MM.1S (cell line): Measurements from ENCODE around the gene EIF3L.

Source experiments
- DNase-seq: peaks from one replicate; pipeline ENCODE4 v3.0.0-alpha.2; 2015
- H2AFZ ChIP-seq: fragments of 300-600 bp; sonication (generic); 2 replicates; pipeline ENCODE4 v1.6.0; 2016; ENCODE audit warnings: antibody characterized with exemption, low read length
- H3F3A ChIP-seq: fragments of 300-600 bp; sonication (generic); 2 replicates; pipeline ENCODE4 v1.6.1; 2016; ENCODE audit warnings: mild to moderate bottlenecking, antibody characterized with exemption, low read length, moderate library complexity, mixed read lengths; ENCODE audit not compliant: insufficient read depth
- H3K27ac ChIP-seq: fragments of 300-600 bp; sonication (generic); 2 replicates; pipeline ENCODE4 v1.5.1; 2016; ENCODE audit warnings: mild to moderate bottlenecking, low read length
- H3K27me3 ChIP-seq: fragments of 300-600 bp; sonication (generic); replicated peaks from 2 replicates; pipeline ENCODE4 v1.6.0; 2016; ENCODE audit warnings: low read length; ENCODE audit not compliant: insufficient read depth
- H3K36me3 ChIP-seq: fragments of 300-600 bp; sonication (generic); replicated peaks from 2 replicates; pipeline ENCODE4 v1.6.1; 2016; ENCODE audit warnings: mild to moderate bottlenecking, low read length, mixed read lengths; ENCODE audit not compliant: insufficient read depth
- H3K4me1 ChIP-seq: fragments of 300-600 bp; sonication (generic); 2 replicates; pipeline ENCODE4 v1.6.1; 2016; ENCODE audit warnings: low read length, mixed read lengths
- H3K4me2 ChIP-seq: fragments of 300-600 bp; sonication (generic); 2 replicates; pipeline ENCODE4 v1.6.0; 2016; ENCODE audit warnings: low read depth, low read length
- H3K4me3 ChIP-seq: fragments of 300-600 bp; sonication (generic); 2 replicates; pipeline ENCODE4 v1.5.1; 2016; ENCODE audit warnings: low read length, mixed read lengths
- H3K79me2 ChIP-seq: fragments of 300-600 bp; sonication (generic); 2 replicates; pipeline ENCODE4 v1.6.1; 2016; ENCODE audit warnings: mixed run types, low read length, mixed read lengths
- H3K9ac ChIP-seq: fragments of 300-600 bp; sonication (generic); 2 replicates; pipeline ENCODE4 v1.6.1; 2016; ENCODE audit warnings: low read length, mixed read lengths
- H3K9me2 ChIP-seq: fragments of 300-600 bp; sonication (generic); replicated peaks from 2 replicates; pipeline ENCODE4 v1.6.1; 2016; ENCODE audit warnings: mild to moderate bottlenecking, low read length, mixed read lengths; ENCODE audit not compliant: insufficient read depth
- H3K9me3 ChIP-seq: fragments of 300-600 bp; sonication (generic); replicated peaks from 2 replicates; pipeline ENCODE4 v1.6.1; 2016; ENCODE audit warnings: mild to moderate bottlenecking, low read length, mixed read lengths; ENCODE audit not compliant: insufficient read depth
- H4K20me1 ChIP-seq: fragments of 300-600 bp; sonication (generic); 2 replicates; pipeline ENCODE4 v1.6.1; 2016; ENCODE audit warnings: mild to moderate bottlenecking, low read length, moderate library complexity, mixed read lengths; ENCODE audit not compliant: insufficient read depth
- CTCF ChIP-seq: fragments of 300-600 bp; sonication (generic); IDR thresholded peaks from 2 replicates; pipeline ENCODE4 v1.5.1; 2016; ENCODE audit warnings: antibody characterized with exemption, low read length, mixed read lengths
- EZH2 ChIP-seq: fragments of 300-600 bp; sonication (generic); optimal IDR thresholded peaks from 2 replicates; pipeline ENCODE3; 2017; ENCODE audit warnings: low read depth, mild to moderate bottlenecking, antibody characterized with exemption, low read length, mixed read lengths
- EZH2phosphoT487 ChIP-seq: fragments of 300-600 bp; sonication (generic); IDR thresholded peaks from 2 replicates; pipeline ENCODE4 v1.6.1; 2018; ENCODE audit warnings: antibody characterized with exemption, low read length

Gene EIF3L

DNA sequence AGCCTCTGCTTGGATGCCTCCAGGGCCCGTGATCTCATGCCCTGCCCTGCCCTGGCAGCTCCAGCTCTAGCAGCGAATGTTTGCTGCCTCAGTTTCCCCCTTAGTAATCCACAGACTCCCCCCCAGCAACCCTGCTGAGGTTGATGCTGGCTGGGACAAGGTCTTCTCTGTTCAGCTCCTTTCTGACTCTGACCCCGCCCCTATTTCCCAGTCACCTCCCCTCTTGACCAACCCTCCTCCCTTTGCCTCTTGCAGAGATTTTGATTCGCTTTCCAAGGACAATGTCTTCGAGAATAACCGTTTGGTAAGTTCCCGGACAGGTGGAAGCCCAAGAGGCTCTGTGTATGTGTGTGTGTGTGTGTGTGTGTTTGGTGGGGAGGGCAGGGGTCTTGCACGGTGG is 62.5 kb downstream of the EIF3L start:
- no peak overlapping the region for H3K9ac ChIP-seq
- no peaks in the 10 kb centered on the region for H3K9me3 ChIP-seq
- no peaks in the 10 kb centered on the region for H3K27me3 ChIP-seq
- no peaks in the 10 kb centered on the region for H4K20me1 ChIP-seq
- H3K4me1 ChIP-seq, result no peaks in the 10 kb centered on the region
- no peak for TF ChIP-seq CTCF
- TF ChIP-seq EZH2phosphoT487, result no peak
- TF ChIP-seq EZH2, result no peak
- H3K36me3 ChIP-seq, result no peaks in the 10 kb centered on the region
- H3F3A ChIP-seq, result peaks cover 7% of the 10 kb centered on the region
- peaks cover 12% of the 10 kb centered on the region for H3K79me2 ChIP-seq
- DNase-seq, result no peak
- no peak overlapping the region for H3K4me2 ChIP-seq
- no peaks in the 10 kb centered on the region for H3K9me2 ChIP-seq
- no peak overlapping the region for H2AFZ ChIP-seq
- no peak overlapping the region for H3K27ac ChIP-seq
- H3K4me3 ChIP-seq, result no peak overlapping the region

DNA sequence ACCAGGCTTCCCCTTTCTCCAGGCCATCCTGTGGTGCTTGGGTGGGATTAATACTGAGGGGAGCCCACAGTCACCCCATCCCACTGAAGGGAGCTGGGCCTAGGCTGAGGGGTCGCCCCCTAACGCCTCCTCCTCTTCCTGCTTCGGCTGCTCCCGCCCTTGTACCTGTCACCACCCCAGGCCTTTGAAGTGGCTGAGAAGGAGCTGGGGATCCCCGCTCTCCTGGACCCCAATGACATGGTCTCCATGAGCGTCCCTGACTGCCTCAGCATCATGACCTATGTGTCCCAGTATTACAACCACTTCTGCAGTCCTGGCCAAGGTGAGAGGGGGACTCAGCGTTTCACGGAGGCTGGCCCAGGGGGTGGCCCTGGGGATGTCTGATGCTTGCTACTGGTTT is 63.0 kb downstream of the EIF3L start:
- Histone ChIP-seq H3K4me1 (no peaks in the 10 kb centered on the region), H3K79me2 (peaks cover 7% of the 10 kb centered on the region), H3K9me2 (no peaks in the 10 kb centered on the region), H3K27me3 (no peaks in the 10 kb centered on the region), H3K36me3 (no peaks in the 10 kb centered on the region), H2AFZ (no peak overlapping the region), H3K4me2 (no peak overlapping the region), H3F3A (peaks cover 2% of the 10 kb centered on the region; the same call in 1 of the 2 replicates), H4K20me1 (no peaks in the 10 kb centered on the region), H3K9ac (no peak overlapping the region), H3K27ac (no peak overlapping the region), H3K9me3 (no peaks in the 10 kb centered on the region), H3K4me3 (no peak overlapping the region)
- no peak for DNase-seq
- TF ChIP-seq EZH2phosphoT487 (no peak), EZH2 (no peak), CTCF (no peak)

GRCh38 chr22:37913233-37913721 is 64.1 kb downstream of the EIF3L start:
- Histone ChIP-seq H3K36me3 (no peaks in the 10 kb centered on the region), H3K27ac (no peak overlapping the region), H3K4me2 (no peak overlapping the region), H3K79me2 (no peaks in the 10 kb centered on the region), H3K9me2 (no peaks in the 10 kb centered on the region), H3K9me3 (no peaks in the 10 kb centered on the region), H4K20me1 (no peaks in the 10 kb centered on the region), H3K4me3 (no peak overlapping the region), H3F3A (no peaks in the 10 kb centered on the region), H3K9ac (no peak overlapping the region), H3K27me3 (no peaks in the 10 kb centered on the region), H2AFZ (no peak overlapping the region), H3K4me1 (no peaks in the 10 kb centered on the region)
- DNase-seq, result no peak
- TF ChIP-seq EZH2, result no peak
- no peak for TF ChIP-seq EZH2phosphoT487

GRCh38 chr22:37916311-37916710 is 67.1 kb downstream of the EIF3L start:
- Histone ChIP-seq H3F3A (no peaks in the 10 kb centered on the region), H3K79me2 (no peaks in the 10 kb centered on the region), H3K4me3 (no peak overlapping the region), H3K9ac (no peak overlapping the region), H3K4me2 (no peak overlapping the region), H2AFZ (no peak overlapping the region), H4K20me1 (no peaks in the 10 kb centered on the region), H3K36me3 (no peaks in the 10 kb centered on the region), H3K4me1 (no peaks in the 10 kb centered on the region), H3K9me2 (no peaks in the 10 kb centered on the region), H3K27ac (no peak overlapping the region), H3K9me3 (no peaks in the 10 kb centered on the region), H3K27me3 (no peaks in the 10 kb centered on the region)
- TF ChIP-seq EZH2, result no peak
- no peak for TF ChIP-seq EZH2phosphoT487
- no peak for TF ChIP-seq CTCF
- DNase-seq, result no peak
